ENCODE measurements around the gene PLEKHO1. TPM values are rescaled to one million over a fixed set of nuclear protein-coding genes. Genes with fewer than 3 reads are reported as not detected.

The PLEKHO1 gene
- total and polyA plus RNA-seq, 2 experiments from 2014 or later, result 26.9 to 30.7 TPM

GRCh38 chr1:150159550-150159949 lies 9.8 kb downstream of the PLEKHO1 start:
- no peaks in the 10 kb centered on the region for H3K9me2 ChIP-seq (ENCODE audit: insufficient read depth)
- peaks cover 25% of the 10 kb centered on the region; the same call in 1 of the 2 replicates for H3K36me3 ChIP-seq (ENCODE audit: low read depth)
- no peak overlapping the region for H3K27ac ChIP-seq
- H3K79me2 ChIP-seq (ENCODE audit: insufficient read depth), result peaks cover 17% of the 10 kb centered on the region
- H3F3A ChIP-seq (ENCODE audit: insufficient read depth), result peaks cover 52% of the 10 kb centered on the region
- DNase-seq, result no peak
- in situ Hi-C loops (cut with MboI), result no loop called here
- H3K4me1 ChIP-seq (ENCODE audit: insufficient read depth), result peaks cover 35% of the 10 kb centered on the region
- H3K4me2 ChIP-seq (ENCODE audit: unreplicated experiment), result no peak overlapping the region
- no peak overlapping the region for H3K4me3 ChIP-seq
- WGBS, 2 experiments (ENCODE audit: low coverage in 1 of 2, low lambda C conversion rate in 2 of 2, missing lambda C conversion rate in 2 of 2), result 92 to 93% methylated on average over 8 of the region's 8 CpGs
- H2AFZ ChIP-seq, result no peak overlapping the region
- H4K20me1 ChIP-seq (ENCODE audit: insufficient read depth), result no peaks in the 10 kb centered on the region
- H3K9me3 ChIP-seq (ENCODE audit: low read depth), result no peaks in the 10 kb centered on the region
- no peaks in the 10 kb centered on the region for H3K27me3 ChIP-seq (replicated peaks; ENCODE audit: insufficient read depth)
- no peak for TF ChIP-seq EZH2phosphoT487 (IDR thresholded peaks at IDR 0.05; ENCODE audit: insufficient read depth, low read depth)
- no peak for TF ChIP-seq EZH2 (IDR thresholded peaks at IDR 0.05; ENCODE audit: insufficient read depth, poor library complexity, severe bottlenecking)
- no peak overlapping the region for H3K9ac ChIP-seq

DNA sequence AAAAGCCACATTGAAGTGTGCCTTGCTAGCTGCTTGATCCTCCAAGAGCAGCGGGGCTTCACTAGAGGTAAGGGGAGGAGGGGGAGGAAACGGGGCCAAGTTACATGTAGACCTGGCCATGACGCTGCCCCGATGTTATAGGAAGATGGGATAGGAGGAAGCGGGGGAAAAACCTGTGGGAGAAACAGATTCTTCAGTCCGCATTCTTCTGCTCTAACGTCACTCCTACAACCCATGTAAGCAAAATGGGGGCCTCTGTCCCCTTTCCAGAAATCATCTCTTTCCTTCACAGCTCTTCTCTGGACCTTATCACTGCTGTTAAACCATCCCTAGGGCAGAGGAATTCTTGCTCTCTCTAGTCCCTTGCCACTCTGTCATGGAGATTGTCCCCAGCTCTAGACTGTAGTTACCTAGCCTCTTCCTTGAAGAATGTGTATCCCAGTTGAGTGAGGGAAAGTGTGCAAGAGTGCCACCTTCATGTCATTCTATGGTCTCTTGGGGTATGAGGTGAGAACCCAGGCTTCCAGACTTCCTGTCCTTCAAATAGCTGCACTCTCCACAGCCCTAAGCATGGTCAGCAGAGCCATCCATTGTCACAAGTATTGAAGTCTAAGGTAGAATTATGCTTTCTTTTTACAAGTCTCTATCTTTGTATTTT lies 11.4 kb downstream of the PLEKHO1 start:
- in situ Hi-C loops (cut with MboI), result no loop called here
- H3K9me3 ChIP-seq (ENCODE audit: low read depth), result no peaks in the 10 kb centered on the region
- peaks cover 49% of the 10 kb centered on the region for H3F3A ChIP-seq (ENCODE audit: insufficient read depth)
- H3K4me1 ChIP-seq (ENCODE audit: insufficient read depth), result peaks cover 35% of the 10 kb centered on the region
- no peak overlapping the region for H3K9ac ChIP-seq
- TF ChIP-seq EZH2phosphoT487 (IDR thresholded peaks at IDR 0.05; ENCODE audit: insufficient read depth, low read depth), result no peak
- TF ChIP-seq EZH2 (IDR thresholded peaks at IDR 0.05; ENCODE audit: insufficient read depth, poor library complexity, severe bottlenecking), result no peak
- 0 out of 2 replicates have a peak, but pooled peaks cover 3% of the 10 kb centered on the region for H3K79me2 ChIP-seq (ENCODE audit: insufficient read depth)
- H3K9me2 ChIP-seq (ENCODE audit: insufficient read depth), result no peaks in the 10 kb centered on the region
- peak overlapping the region; percentile 88 for H3K27ac ChIP-seq
- H2AFZ ChIP-seq, result no peak overlapping the region
- WGBS, 2 experiments (ENCODE audit: low coverage in 1 of 2, low lambda C conversion rate in 2 of 2, missing lambda C conversion rate in 2 of 2), result 68 to 72% methylated on average over 7 of the region's 7 CpGs
- no peak for DNase-seq
- no peak overlapping the region for H3K4me3 ChIP-seq
- H3K27me3 ChIP-seq (replicated peaks; ENCODE audit: insufficient read depth), result no peaks in the 10 kb centered on the region
- no peaks in the 10 kb centered on the region for H4K20me1 ChIP-seq (ENCODE audit: insufficient read depth)
- H3K36me3 ChIP-seq (ENCODE audit: low read depth), result peaks cover 21% of the 10 kb centered on the region; the same call in 1 of the 2 replicates
- no peak overlapping the region for H3K4me2 ChIP-seq (ENCODE audit: unreplicated experiment)

DNA sequence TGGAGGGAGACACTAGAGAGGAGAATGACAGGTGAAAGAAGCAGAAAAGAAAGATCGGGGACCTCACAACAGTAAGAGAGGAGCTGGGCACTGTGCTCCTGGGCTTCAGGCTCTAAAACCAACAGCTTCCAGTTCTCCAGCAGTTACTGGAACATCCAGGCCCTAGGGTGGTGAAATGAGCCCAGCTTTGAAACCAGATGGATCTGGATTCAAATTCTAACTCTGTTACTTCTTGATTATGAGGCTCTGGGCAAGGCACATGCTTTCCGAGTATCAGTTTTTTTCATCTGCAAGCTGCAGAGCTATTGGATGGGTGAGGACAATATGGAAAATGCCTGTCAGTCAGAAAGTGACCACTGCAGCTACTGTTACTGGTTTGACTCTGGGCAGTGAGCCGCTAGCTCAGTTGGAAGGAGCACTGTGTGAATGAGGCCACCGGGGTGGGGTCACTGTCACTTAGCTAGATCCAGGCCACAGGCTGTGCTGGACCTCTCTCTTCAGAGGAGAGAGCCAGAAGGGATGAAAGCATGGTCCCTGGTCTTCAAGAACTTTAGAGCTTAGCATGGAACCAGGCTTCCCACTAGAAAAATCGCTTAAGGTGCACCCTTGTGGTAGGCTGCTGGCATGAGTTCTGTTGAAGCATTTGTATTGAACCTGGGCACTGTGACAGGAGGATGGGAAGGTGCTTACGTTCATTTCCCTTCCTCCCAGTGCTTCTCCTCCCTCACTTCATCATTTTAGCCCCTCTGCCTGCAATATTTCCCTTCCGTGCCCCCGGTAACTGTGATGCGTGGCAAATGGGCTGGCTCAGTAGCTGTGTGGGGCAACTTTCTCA lies 12.2 kb downstream of the PLEKHO1 start:
- no peaks in the 10 kb centered on the region for H3K9me3 ChIP-seq (ENCODE audit: low read depth)
- peak overlapping the region; percentile 88 for H3K27ac ChIP-seq
- peaks cover 27% of the 10 kb centered on the region for H3K4me1 ChIP-seq (ENCODE audit: insufficient read depth)
- H3K79me2 ChIP-seq (ENCODE audit: insufficient read depth), result no peaks in the 10 kb centered on the region
- DNase-seq, result peak; percentile 49
- H3K4me3 ChIP-seq, result peak overlapping the region; percentile 64
- peak overlapping the region; percentile 74 for H2AFZ ChIP-seq
- H3K9ac ChIP-seq, result peak overlapping the region; percentile 72
- H3F3A ChIP-seq (ENCODE audit: insufficient read depth), result peaks cover 41% of the 10 kb centered on the region
- no peaks in the 10 kb centered on the region for H4K20me1 ChIP-seq (ENCODE audit: insufficient read depth)
- H3K4me2 ChIP-seq (ENCODE audit: unreplicated experiment), result peak overlapping the region; percentile 80
- H3K36me3 ChIP-seq (ENCODE audit: low read depth), result peaks cover 12% of the 10 kb centered on the region; the same call in 1 of the 2 replicates
- no peaks in the 10 kb centered on the region for H3K9me2 ChIP-seq (ENCODE audit: insufficient read depth)
- in situ Hi-C loops (cut with MboI), result no loop called here
- TF ChIP-seq EZH2 (IDR thresholded peaks at IDR 0.05; ENCODE audit: insufficient read depth, poor library complexity, severe bottlenecking), result no peak
- TF ChIP-seq EZH2phosphoT487 (IDR thresholded peaks at IDR 0.05; ENCODE audit: insufficient read depth, low read depth), result no peak
- H3K27me3 ChIP-seq (replicated peaks; ENCODE audit: insufficient read depth), result no peaks in the 10 kb centered on the region
- WGBS, 2 experiments (ENCODE audit: low coverage in 1 of 2, low lambda C conversion rate in 2 of 2, missing lambda C conversion rate in 2 of 2), result 57% methylated on average over 9 of the region's 9 CpGs

GRCh38 chr1:150162582-150162861 lies 12.8 kb downstream of the PLEKHO1 start:
- Histone ChIP-seq H3K4me1 (ENCODE audit: insufficient read depth) (peaks cover 21% of the 10 kb centered on the region), H3K79me2 (ENCODE audit: insufficient read depth) (no peaks in the 10 kb centered on the region), H3K27ac (peak overlapping the region; percentile 88), H3K9me2 (ENCODE audit: insufficient read depth) (no peaks in the 10 kb centered on the region), H3K4me3 (peak overlapping the region; percentile 64), H3K9me3 (ENCODE audit: low read depth) (no peaks in the 10 kb centered on the region), H3K9ac (peak overlapping the region; percentile 72), H3K4me2 (ENCODE audit: unreplicated experiment) (peak overlapping the region; percentile 80), H3F3A (ENCODE audit: insufficient read depth) (peaks cover 38% of the 10 kb centered on the region), H2AFZ (peak overlapping the region; percentile 74), H3K27me3 (replicated peaks; ENCODE audit: insufficient read depth) (no peaks in the 10 kb centered on the region), H3K36me3 (ENCODE audit: low read depth) (peaks cover 7% of the 10 kb centered on the region; the same call in 1 of the 2 replicates), H4K20me1 (ENCODE audit: insufficient read depth) (no peaks in the 10 kb centered on the region)
- 34 to 41% methylated on average over 4 of the region's 4 CpGs for WGBS, 2 experiments (ENCODE audit: low coverage in 1 of 2, low lambda C conversion rate in 2 of 2, missing lambda C conversion rate in 2 of 2)
- in situ Hi-C loops (cut with MboI), result no loop called here
- TF ChIP-seq EZH2 (IDR thresholded peaks at IDR 0.05; ENCODE audit: insufficient read depth, poor library complexity, severe bottlenecking) (no peak), EZH2phosphoT487 (IDR thresholded peaks at IDR 0.05; ENCODE audit: insufficient read depth, low read depth) (no peak)
- DNase-seq, result no peak

Data from GM23248 (cell line).